GM12872 (cell line): ENCODE data around the gene PFAS.

Experiments
- CTCF ChIP-seq: IDR thresholded peaks from 3 replicates; pipeline ENCODE4 v1.5.1; 2011; ENCODE audit warnings: low read depth, mild to moderate bottlenecking, low read length, moderate library complexity; ENCODE audit not compliant: insufficient read depth

PFAS gene

GRCh38 chr17:8256291-8256690 lies 7.2 kb downstream of the PFAS start:
- no peak for TF ChIP-seq CTCF

- TF ChIP-seq CTCF = no peak
Measured at GRCh38 chr17:8256691-8257090, 7.6 kb downstream of the PFAS start.

- TF ChIP-seq CTCF = no peak
Measured at GRCh38 chr17:8257801-8258200, 8.7 kb downstream of the PFAS start.

- no peak for TF ChIP-seq CTCF
Measured at GRCh38 chr17:8264320-8264719, 15.2 kb downstream of the PFAS start.

- TF ChIP-seq CTCF = no peak
Measured at GRCh38 chr17:8264836-8265542, 15.9 kb downstream of the PFAS start.

GRCh38 chr17:8266648-8267479 lies 17.8 kb downstream of the PFAS start:
- no peak for TF ChIP-seq CTCF

- no peak for TF ChIP-seq CTCF
Measured at GRCh38 chr17:8267480-8268147, 18.5 kb downstream of the PFAS start.
